K562 (cell line): ENCODE measurements around the gene TIMM44. TPM values are rescaled to one million over a fixed set of nuclear protein-coding genes. Genes with fewer than 3 reads are reported as not detected.

ENCODE experiments used
- KDM4B ChIP-seq, 2 experiments: fragments of 450-650 bp in 1 of 2; sonication (generic) in 1 of 2; IDR thresholded peaks; 2 replicates each; pipeline ENCODE4 v1.6.1; 2016 to 2017; ENCODE audit warnings: borderline replicate concordance in 2 of 2, antibody characterized with exemption in 1 of 2, low read depth in 1 of 2, mild to moderate bottlenecking in 1 of 2
- KDM5B ChIP-seq: fragments of 200-600 bp; sonication (generic); IDR thresholded peaks from 2 replicates; pipeline ENCODE4 v1.6.1; 2012; ENCODE audit warnings: low read depth, mild to moderate bottlenecking, moderate library complexity, low read length, control low read depth, inconsistent platforms; ENCODE audit not compliant: insufficient replicate concordance
- KLF10 ChIP-seq: fragments of 250-450 bp; sonication (Bioruptor Pico); IDR thresholded peaks from 2 replicates; pipeline ENCODE4 v1.6.1; 2021; ENCODE audit warnings: matching md5 sums
- L3MBTL2 ChIP-seq: fragments of 450-650 bp; IDR thresholded peaks from 2 replicates; pipeline ENCODE4 v1.6.1; 2016; ENCODE audit warnings: mild to moderate bottlenecking, moderate library complexity
- LARP7 ChIP-seq: fragments of 450-650 bp; IDR thresholded peaks from 2 replicates; pipeline ENCODE4 v1.6.1; 2016
- NCOA4 ChIP-seq: fragments of 450-650 bp; IDR thresholded peaks from 2 replicates; pipeline ENCODE4 v1.6.1; 2018; ENCODE audit warnings: mild to moderate bottlenecking; ENCODE audit not compliant: partially characterized antibody
- NELFE ChIP-seq: IDR thresholded peaks from 2 replicates; pipeline ENCODE4 v1.6.1; 2011; ENCODE audit warnings: mild to moderate bottlenecking; ENCODE audit not compliant: insufficient read depth, insufficient read length
- SMAD1 ChIP-seq: fragments of 150-350 bp; IDR thresholded peaks from 2 replicates; pipeline ENCODE4 v1.6.1; 2014; ENCODE audit warnings: low read length, low read depth; ENCODE audit not compliant: partially characterized antibody
- TAF9B ChIP-seq: fragments of 450-650 bp; IDR thresholded peaks from 2 replicates; pipeline ENCODE4 v1.6.1; 2018; ENCODE audit warnings: mild to moderate bottlenecking; ENCODE audit not compliant: partially characterized antibody
- TOE1 ChIP-seq, 2 experiments: fragments of 450-650 bp in 1 of 2; sonication (generic) in 1 of 2; formaldehyde crosslinking in 1 of 2; IDR thresholded peaks; 2 replicates each; pipeline versions ENCODE4 v1.7.1 to v1.8.0; 2016 to 2022; ENCODE audit warnings: borderline replicate concordance in 2 of 2, mild to moderate bottlenecking in 2 of 2, antibody characterized with exemption in 1 of 2, inconsistent platforms in 1 of 2, low read depth in 1 of 2, missing genetic modification reagents in 1 of 2, moderate library complexity in 1 of 2
- ZFX ChIP-seq: sonication (generic); formaldehyde crosslinking; IDR thresholded peaks from 2 replicates; pipeline ENCODE4 v1.8.0; 2022; ENCODE audit warnings: mild to moderate bottlenecking, missing genetic modification reagents, moderate library complexity
- ZNF764 ChIP-seq: fragments of 250-450 bp; sonication (Bioruptor Pico); IDR thresholded peaks from 2 replicates; pipeline ENCODE4 v1.4.0; 2020; ENCODE audit warnings: low read depth, mild to moderate bottlenecking, moderate library complexity
- polyA plus RNA-seq, 8 experiments: library from polyadenylated mRNA; depleted of rRNA in 4 of 8; stranded (reverse) in 5 of 8; unstranded in 3 of 8; fragments of >200 nt; fragmentation: Nextera tagmentation in 2 of 8; fragmentation: Illumina TruSeq in 1 of 8; extraction: Ambion mirVana in 2 of 8; extraction: Trizol in 1 of 8; gene quantifications; 2 replicates each; pipeline versions ENCODE4 v1.2.1 to v1.2.3, GENCODE V29; 2011 to 2014; ENCODE audit warnings: inconsistent platforms in 1 of 8, missing spikeins in 1 of 8
- total RNA-seq, 7 experiments: library from RNA; depleted of rRNA in 6 of 7; stranded (reverse); fragments of >200 nt in 6 of 7; fragmentation: Illumina TruSeq in 2 of 7; extraction: Trizol in 2 of 7; gene quantifications; 2 replicates each; pipeline versions ENCODE4 v1.2.1 to v1.2.3, GENCODE V29; 2011 to 2021; ENCODE audit warnings: low replicate concordance in 1 of 7
- TF ChIP-seq, protein P1 (sequence below): fragments of 450-650 bp; formaldehyde crosslinking; IDR thresholded peaks from 2 replicates; pipeline ENCODE4 v1.4.0; 2020; ENCODE audit warnings: mild to moderate bottlenecking, mixed read lengths
- TF ChIP-seq, protein P2 (sequence below): sonication (generic); IDR thresholded peaks from 2 replicates; pipeline ENCODE4 v1.6.1; 2016
- TF ChIP-seq, protein P3 (sequence below): fragments of 450-650 bp; IDR thresholded peaks from 2 replicates; pipeline ENCODE4 v1.6.1; 2016; ENCODE audit warnings: mild to moderate bottlenecking
- TF ChIP-seq, protein P4 (sequence below): fragments of 450-650 bp; IDR thresholded peaks from 2 replicates; pipeline ENCODE4 v1.6.1; 2018; ENCODE audit not compliant: partially characterized antibody
- TF ChIP-seq, protein P5 (sequence below): fragments of 250-450 bp; sonication (Bioruptor Pico); IDR thresholded peaks from 2 replicates; pipeline ENCODE4 v1.8.0; 2022; ENCODE audit warnings: moderate library complexity, mild to moderate bottlenecking, inconsistent platforms

TIMM44 gene
- total and polyA plus RNA-seq, 9 of the 15 experiments (the other 6 are each of a cell fraction or from before 2014, with no cell fraction given), result 10.3 to 231 (median 89.3) TPM

DNA sequence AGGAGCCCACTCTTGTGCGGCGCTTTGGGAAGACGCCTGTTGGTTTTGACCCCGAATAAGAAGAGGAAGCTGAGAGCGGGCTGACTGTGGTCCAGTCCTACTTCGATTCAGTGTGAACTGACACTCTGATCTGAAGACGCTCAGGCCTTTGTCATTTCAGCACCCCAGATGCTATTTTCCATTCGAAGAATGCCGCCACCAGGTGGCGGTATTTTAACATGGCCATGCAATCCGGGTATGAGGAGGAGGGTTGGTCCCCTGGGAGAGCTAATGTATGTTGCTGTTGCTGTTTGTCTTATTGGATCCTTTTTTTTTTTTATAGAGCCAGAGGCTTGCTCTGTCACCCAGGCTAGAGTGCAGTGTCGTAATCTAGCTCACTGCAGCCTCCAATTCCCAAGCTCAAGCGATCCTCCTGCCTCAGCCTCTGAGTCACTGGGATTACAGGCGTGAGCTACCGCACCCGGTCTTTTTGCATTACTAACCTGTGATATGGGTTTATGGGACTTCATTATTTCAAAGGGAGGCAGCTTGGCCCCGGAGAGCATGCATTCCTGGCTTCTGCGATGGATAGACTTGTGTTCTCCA lies 803 bp upstream of the TIMM44 start (continued):
- TF ChIP-seq KDM5B, result no peak
- TF ChIP-seq, protein P1, sequence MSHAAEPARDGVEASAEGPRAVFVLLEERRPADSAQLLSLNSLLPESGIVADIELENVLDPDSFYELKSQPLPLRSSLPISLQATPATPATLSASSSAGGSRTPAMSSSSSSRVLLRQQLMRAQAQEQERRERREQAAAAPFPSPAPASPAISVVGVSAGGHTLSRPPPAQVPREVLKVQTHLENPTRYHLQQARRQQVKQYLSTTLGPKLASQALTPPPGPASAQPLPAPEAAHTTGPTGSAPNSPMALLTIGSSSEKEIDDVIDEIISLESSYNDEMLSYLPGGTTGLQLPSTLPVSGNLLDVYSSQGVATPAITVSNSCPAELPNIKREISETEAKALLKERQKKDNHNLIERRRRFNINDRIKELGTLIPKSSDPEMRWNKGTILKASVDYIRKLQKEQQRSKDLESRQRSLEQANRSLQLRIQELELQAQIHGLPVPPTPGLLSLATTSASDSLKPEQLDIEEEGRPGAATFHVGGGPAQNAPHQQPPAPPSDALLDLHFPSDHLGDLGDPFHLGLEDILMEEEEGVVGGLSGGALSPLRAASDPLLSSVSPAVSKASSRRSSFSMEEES, result no peak
- TF ChIP-seq SMAD1, result peak; percentile 15
- TF ChIP-seq, protein P2, sequence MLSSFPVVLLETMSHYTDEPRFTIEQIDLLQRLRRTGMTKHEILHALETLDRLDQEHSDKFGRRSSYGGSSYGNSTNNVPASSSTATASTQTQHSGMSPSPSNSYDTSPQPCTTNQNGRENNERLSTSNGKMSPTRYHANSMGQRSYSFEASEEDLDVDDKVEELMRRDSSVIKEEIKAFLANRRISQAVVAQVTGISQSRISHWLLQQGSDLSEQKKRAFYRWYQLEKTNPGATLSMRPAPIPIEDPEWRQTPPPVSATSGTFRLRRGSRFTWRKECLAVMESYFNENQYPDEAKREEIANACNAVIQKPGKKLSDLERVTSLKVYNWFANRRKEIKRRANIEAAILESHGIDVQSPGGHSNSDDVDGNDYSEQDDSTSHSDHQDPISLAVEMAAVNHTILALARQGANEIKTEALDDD, result 0 out of 2 replicates have a peak, but pooled peaks have one; percentile 17
- no peak for TF ChIP-seq LARP7
- no peak for TF ChIP-seq KLF10 (CRISPR knock-in tag)
- 0 out of 4 replicates have a peak, but pooled peaks of 1 of the 2 experiments have one; percentile 27 for TF ChIP-seq KDM4B (IDR thresholded peaks at IDR 0.05; ENCODE audit: borderline replicate concordance in 2 of 2, low read depth in 1 of 2)
- TF ChIP-seq TOE1 (IDR thresholded peaks at IDR 0.05; ENCODE audit: borderline replicate concordance), result no peak
- no peak for TF ChIP-seq TOE1 (CRISPR knock-in tag; IDR thresholded peaks at IDR 0.05; ENCODE audit: borderline replicate concordance, low read depth)
- TF ChIP-seq, protein P3, sequence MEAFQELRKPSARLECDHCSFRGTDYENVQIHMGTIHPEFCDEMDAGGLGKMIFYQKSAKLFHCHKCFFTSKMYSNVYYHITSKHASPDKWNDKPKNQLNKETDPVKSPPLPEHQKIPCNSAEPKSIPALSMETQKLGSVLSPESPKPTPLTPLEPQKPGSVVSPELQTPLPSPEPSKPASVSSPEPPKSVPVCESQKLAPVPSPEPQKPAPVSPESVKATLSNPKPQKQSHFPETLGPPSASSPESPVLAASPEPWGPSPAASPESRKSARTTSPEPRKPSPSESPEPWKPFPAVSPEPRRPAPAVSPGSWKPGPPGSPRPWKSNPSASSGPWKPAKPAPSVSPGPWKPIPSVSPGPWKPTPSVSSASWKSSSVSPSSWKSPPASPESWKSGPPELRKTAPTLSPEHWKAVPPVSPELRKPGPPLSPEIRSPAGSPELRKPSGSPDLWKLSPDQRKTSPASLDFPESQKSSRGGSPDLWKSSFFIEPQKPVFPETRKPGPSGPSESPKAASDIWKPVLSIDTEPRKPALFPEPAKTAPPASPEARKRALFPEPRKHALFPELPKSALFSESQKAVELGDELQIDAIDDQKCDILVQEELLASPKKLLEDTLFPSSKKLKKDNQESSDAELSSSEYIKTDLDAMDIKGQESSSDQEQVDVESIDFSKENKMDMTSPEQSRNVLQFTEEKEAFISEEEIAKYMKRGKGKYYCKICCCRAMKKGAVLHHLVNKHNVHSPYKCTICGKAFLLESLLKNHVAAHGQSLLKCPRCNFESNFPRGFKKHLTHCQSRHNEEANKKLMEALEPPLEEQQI, result no peak
- TF ChIP-seq, protein P4, sequence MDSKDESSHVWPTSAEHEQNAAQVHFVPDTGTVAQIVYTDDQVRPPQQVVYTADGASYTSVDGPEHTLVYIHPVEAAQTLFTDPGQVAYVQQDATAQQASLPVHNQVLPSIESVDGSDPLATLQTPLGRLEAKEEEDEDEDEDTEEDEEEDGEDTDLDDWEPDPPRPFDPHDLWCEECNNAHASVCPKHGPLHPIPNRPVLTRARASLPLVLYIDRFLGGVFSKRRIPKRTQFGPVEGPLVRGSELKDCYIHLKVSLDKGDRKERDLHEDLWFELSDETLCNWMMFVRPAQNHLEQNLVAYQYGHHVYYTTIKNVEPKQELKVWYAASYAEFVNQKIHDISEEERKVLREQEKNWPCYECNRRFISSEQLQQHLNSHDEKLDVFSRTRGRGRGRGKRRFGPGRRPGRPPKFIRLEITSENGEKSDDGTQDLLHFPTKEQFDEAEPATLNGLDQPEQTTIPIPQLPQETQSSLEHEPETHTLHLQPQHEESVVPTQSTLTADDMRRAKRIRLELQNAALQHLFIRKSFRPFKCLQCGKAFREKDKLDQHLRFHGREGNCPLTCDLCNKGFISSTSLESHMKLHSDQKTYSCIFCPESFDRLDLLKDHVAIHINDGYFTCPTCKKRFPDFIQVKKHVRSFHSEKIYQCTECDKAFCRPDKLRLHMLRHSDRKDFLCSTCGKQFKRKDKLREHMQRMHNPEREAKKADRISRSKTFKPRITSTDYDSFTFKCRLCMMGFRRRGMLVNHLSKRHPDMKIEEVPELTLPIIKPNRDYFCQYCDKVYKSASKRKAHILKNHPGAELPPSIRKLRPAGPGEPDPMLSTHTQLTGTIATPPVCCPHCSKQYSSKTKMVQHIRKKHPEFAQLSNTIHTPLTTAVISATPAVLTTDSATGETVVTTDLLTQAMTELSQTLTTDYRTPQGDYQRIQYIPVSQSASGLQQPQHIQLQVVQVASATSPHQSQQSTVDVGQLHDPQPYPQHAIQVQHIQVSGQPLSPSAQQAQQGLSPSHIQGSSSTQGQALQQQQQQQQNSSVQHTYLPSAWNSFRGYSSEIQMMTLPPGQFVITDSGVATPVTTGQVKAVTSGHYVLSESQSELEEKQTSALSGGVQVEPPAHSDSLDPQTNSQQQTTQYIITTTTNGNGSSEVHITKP, result no peak
- no peak for TF ChIP-seq TAF9B
- TF ChIP-seq ZNF764, result no peak
- peak; percentile 77; the same call in 1 of the 2 replicates for TF ChIP-seq L3MBTL2
- no peak for TF ChIP-seq NELFE
- TF ChIP-seq, protein P5, sequence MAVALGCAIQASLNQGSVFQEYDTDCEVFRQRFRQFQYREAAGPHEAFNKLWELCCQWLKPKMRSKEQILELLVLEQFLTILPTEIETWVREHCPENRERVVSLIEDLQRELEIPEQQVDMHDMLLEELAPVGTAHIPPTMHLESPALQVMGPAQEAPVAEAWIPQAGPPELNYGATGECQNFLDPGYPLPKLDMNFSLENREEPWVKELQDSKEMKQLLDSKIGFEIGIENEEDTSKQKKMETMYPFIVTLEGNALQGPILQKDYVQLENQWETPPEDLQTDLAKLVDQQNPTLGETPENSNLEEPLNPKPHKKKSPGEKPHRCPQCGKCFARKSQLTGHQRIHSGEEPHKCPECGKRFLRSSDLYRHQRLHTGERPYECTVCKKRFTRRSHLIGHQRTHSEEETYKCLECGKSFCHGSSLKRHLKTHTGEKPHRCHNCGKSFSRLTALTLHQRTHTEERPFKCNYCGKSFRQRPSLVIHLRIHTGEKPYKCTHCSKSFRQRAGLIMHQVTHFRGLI (CRISPR knock-in tag), result no peak
- no peak for TF ChIP-seq ZFX (CRISPR knock-in tag)
- TF ChIP-seq NCOA4, result no peak
